HepG2 (cell line): ENCODE measurements around the gene RNF149. TPM values are rescaled to one million over a fixed set of nuclear protein-coding genes. Genes with fewer than 3 reads are reported as not detected.

ENCODE experiments used
- ATAC-seq: fragments of 200-7000 bp; cut with Tn5 transposase; 3 replicates; pipeline ENCODE4 v1.9.1; 2020; ENCODE audit warnings: mild to moderate bottlenecking, moderate library complexity
- BruUV-seq: library from RNA; stranded (reverse); fragments of 400-500 nt; replicated peaks from 2 replicates; lab custom pipeline; 2021; lab: Mats Ljungman, UMichigan
- CTCF ChIA-PET: fragments of 300-600 bp; formaldehyde crosslinking; extraction: SDS; loops from one replicate; lab custom pipeline; 2021; ENCODE audit warnings: low total read pairs, inconsistent platforms, low intra/inter-chr PET ratio; lab: Yijun Ruan, JAX
- POLR2A ChIA-PET: fragments of 350-600 bp; sonication (Branson Sonifier 250); formaldehyde crosslinking; loops from one replicate; lab custom pipeline; 2020; ENCODE audit warnings: antibody characterized with exemption, inconsistent platforms; lab: Yijun Ruan, JAX
- DNase-seq: peaks from one replicate; pipeline ENCODE4 v3.0.0-alpha.2; 2015; ENCODE audit warnings: low spot score
- FAIRE-seq: peaks from 3 replicates; lab custom pipeline; 2011; peaks lifted over from hg19 to GRCh38; lab: Jason Lieb, UNC
- H2AFZ ChIP-seq: one replicate; pipeline ENCODE4 v1.6.1; 2011; ENCODE audit warnings: low read length, inconsistent platforms
- H3K27ac ChIP-seq: fragments of 300-600 bp; 3 replicates; pipeline ENCODE4 v1.8.0; 2011; ENCODE audit warnings: mixed run types, mild to moderate bottlenecking, mixed read lengths, low read length, inconsistent platforms; ENCODE audit not compliant: insufficient read depth; ENCODE audit errors: extremely low read length
- H3K27me3 ChIP-seq, 2 experiments: fragments of 200-600 bp in 1 of 2; 2 replicates in 1 of 2; 3 replicates in 1 of 2; pipeline versions ENCODE4 v1.6.0 to v1.8.0; 2011; ENCODE audit warnings: low read length in 2 of 2, mild to moderate bottlenecking in 2 of 2, moderate library complexity in 2 of 2, inconsistent platforms in 1 of 2; ENCODE audit not compliant: insufficient read depth in 2 of 2, control insufficient read depth in 1 of 2
- H3K36me3 ChIP-seq, 2 experiments: fragments of 200-600 bp in 1 of 2; replicated peaks in 1 of 2; 2 replicates in 1 of 2; 3 replicates in 1 of 2; pipeline versions ENCODE4 v1.5.1 to v1.8.0; 2011; ENCODE audit warnings: low read length in 2 of 2, inconsistent platforms in 1 of 2; ENCODE audit not compliant: insufficient read depth in 2 of 2, control insufficient read depth in 1 of 2
- H3K4me1 ChIP-seq: 2 replicates; pipeline ENCODE4 v1.5.1; 2012; ENCODE audit warnings: low read length, inconsistent platforms; ENCODE audit not compliant: insufficient read depth
- H3K4me2 ChIP-seq: 2 replicates; pipeline ENCODE4 v1.6.0; 2011; ENCODE audit warnings: low read depth, low read length, inconsistent platforms
- H3K4me3 ChIP-seq, 3 experiments: fragments of 200-600 bp in 1 of 3; sonication (generic), shearing (Covaris generic) in 1 of 3; replicated peaks in 1 of 3; 2 replicates each; pipeline ENCODE4 v1.5.1; 2011 to 2016; ENCODE audit warnings: low read length in 3 of 3, inconsistent platforms in 2 of 3, low read depth in 2 of 3, mild to moderate bottlenecking in 2 of 3, control low read depth in 1 of 3, mixed read lengths in 1 of 3; ENCODE audit not compliant: insufficient read depth in 1 of 3
- H3K79me2 ChIP-seq: one replicate; pipeline ENCODE4 v1.6.1; 2011; ENCODE audit warnings: low read length, inconsistent platforms; ENCODE audit not compliant: insufficient read depth
- H3K9ac ChIP-seq: 2 replicates; pipeline ENCODE4 v1.6.0; 2011; ENCODE audit warnings: mild to moderate bottlenecking, low read depth, low read length, inconsistent platforms; ENCODE audit not compliant: insufficient read depth
- H3K9me3 ChIP-seq: 2 replicates; pipeline ENCODE4 v1.5.1; 2012; ENCODE audit warnings: mild to moderate bottlenecking, low read length
- H4K20me1 ChIP-seq: 2 replicates; pipeline ENCODE4 v1.6.0; 2011; ENCODE audit warnings: inconsistent platforms, mild to moderate bottlenecking, low read length, moderate library complexity; ENCODE audit not compliant: insufficient read depth
- AHDC1 ChIP-seq: sonication (generic); formaldehyde crosslinking; IDR thresholded peaks from 2 replicates; pipeline ENCODE4 v1.5.1; 2020; ENCODE audit warnings: mild to moderate bottlenecking, missing genetic modification reagents, borderline replicate concordance
- HOMEZ ChIP-seq: IDR thresholded peaks from 2 replicates; pipeline ENCODE4 v1.6.1; 2016; ENCODE audit warnings: low read depth
- POLR2AphosphoS5 ChIP-seq: IDR thresholded peaks from 2 replicates; pipeline ENCODE4 v1.6.1; 2012; ENCODE audit warnings: low read depth, low read length
- SAP130 ChIP-seq: IDR thresholded peaks from 2 replicates; pipeline ENCODE4 v1.6.1; 2016; ENCODE audit warnings: low read depth
- SMYD3 ChIP-seq: sonication (generic); formaldehyde crosslinking; IDR thresholded peaks from 2 replicates; pipeline ENCODE4 v1.8.1; 2023; ENCODE audit warnings: mild to moderate bottlenecking, missing genetic modification reagents
- ZFP82 ChIP-seq: sonication (generic); formaldehyde crosslinking; IDR thresholded peaks from 2 replicates; pipeline ENCODE4 v1.5.1; 2020; ENCODE audit warnings: mild to moderate bottlenecking, missing genetic modification reagents, borderline replicate concordance
- ZNF143 ChIP-seq: sonication (generic); formaldehyde crosslinking; IDR thresholded peaks from 2 replicates; pipeline ENCODE4 v1.4.0; 2020; ENCODE audit warnings: missing genetic modification reagents
- WGBS: methylation state at CpG from one replicate; pipeline ENCODE4 v1.1.6; 2017; ENCODE audit warnings: low lambda C conversion rate; 5-methylcytosine and 5-hydroxymethylcytosine counted together
- in situ Hi-C: cut with HindIII; loops from 2 replicates; pipeline ENCODE4 v1.10.0; 2017; ENCODE audit warnings: low pct_unique_long_range_greater_than_20kb; ENCODE audit not compliant: extremely low pct_ligation_motif_present
- intact Hi-C: fragments of 100-400 bp; cut with micrococcal nuclease; formaldehyde crosslinking; loops from one replicate; pipeline ENCODE4 v1.10.0; 2022; ENCODE audit not compliant: unreplicated experiment
- polyA plus RNA-seq, 8 experiments: library from polyadenylated mRNA; depleted of rRNA in 3 of 8; stranded (reverse) in 7 of 8; unstranded in 1 of 8; fragments of >200 nt; fragmentation: Illumina TruSeq in 4 of 8; extraction: Trizol in 4 of 8; gene quantifications; 2 replicates each; pipeline versions ENCODE4 v1.2.1 to v1.2.3, GENCODE V29; 2011 to 2016; ENCODE audit warnings: low read depth in 4 of 8, missing spikeins in 1 of 8, mixed read lengths in 1 of 8; ENCODE audit not compliant: insufficient read depth in 1 of 8
- total RNA-seq, 5 experiments: library from RNA; depleted of rRNA; stranded (reverse); fragments of >200 nt; fragmentation: Illumina TruSeq; extraction: Trizol; gene quantifications; 2 replicates each; pipeline ENCODE4 v1.2.3, GENCODE V29; 2016; ENCODE audit warnings: low read depth in 1 of 5

The RNF149 gene
- total and polyA plus RNA-seq, 2 of the 13 experiments (the other 11 are each of a cell fraction or from before 2014, with no cell fraction given): 87.6 to 109 TPM

- TF ChIP-seq AHDC1 (CRISPR knock-in tag) (peak; percentile 35; the same call in 1 of the 2 replicates), ZNF143 (CRISPR knock-in tag) (no peak), ZFP82 (CRISPR knock-in tag) (no peak)
Observed at GRCh38 chr2:101267671-101268656, 40.5 kb downstream of the RNF149 start (continued).

GRCh38 chr2:101265893-101266499 is 42.5 kb downstream of the RNF149 start:
- POLR2A ChIA-PET: no interaction called here
- peaks cover 29% of the 10 kb centered on the region for H3K79me2 ChIP-seq
- TF ChIP-seq HOMEZ (CRISPR knock-in tag) (0 out of 2 replicates have a peak, but pooled peaks have one; percentile 12), SMYD3 (0 out of 2 replicates have a peak, but pooled peaks have one; percentile 19), SAP130 (CRISPR knock-in tag) (no peak), POLR2AphosphoS5 (0 out of 2 replicates have a peak, but pooled peaks have one; percentile 12)
- H3K4me1 ChIP-seq: peaks cover 71% of the 10 kb centered on the region
- H3K27me3 ChIP-seq: no peaks in the 10 kb centered on the region
- no peak for ATAC-seq
- H3K9me3 ChIP-seq: no peaks in the 10 kb centered on the region
- BruUV-seq: no TSS peak
- H3K27ac ChIP-seq: no peak overlapping the region
- in situ Hi-C loops (no loop called here), intact Hi-C loops (no loop called here)
- 94% methylated on average over 11 of the region's 11 CpGs for WGBS
- H3K36me3 ChIP-seq: peaks cover 31 to 70% of the 10 kb centered on the region in 2 experiments
- no peak for DNase-seq
- H2AFZ ChIP-seq: no peak overlapping the region
- H4K20me1 ChIP-seq: no peaks in the 10 kb centered on the region
- no peak for FAIRE-seq
- H3K9ac ChIP-seq: no peak overlapping the region
- H3K4me2 ChIP-seq: no peak overlapping the region
- CTCF ChIA-PET: no interaction called here
- H3K4me3 ChIP-seq: no peak overlapping the region
